HG03066 (cell line): ENCODE results near the gene CLIP4.

Source experiments
- ATAC-seq: cut with Tn5 transposase; IDR thresholded peaks from one replicate; pipeline ENCODE4 v1.9.1; 2021; ENCODE audit warnings: low read depth; ENCODE audit not compliant: unreplicated experiment

The CLIP4 gene

GRCh38 chr2:29236074-29236473, 120.9 kb downstream of the CLIP4 start:
- ATAC-seq, result no peak

GRCh38 chr2:29238497-29238896, 123.3 kb downstream of the CLIP4 start:
- ATAC-seq, result no peak
